NCI-H69 (cell line): ENCODE data around the gene ITPK1.
A peak's percentile ranks its signal among the peaks of the same experiment; 100 is the strongest.

Source experiments
- DNase-seq: peaks from one replicate; lab custom pipeline; 2025; lab: John Stamatoyannopoulos, UW

Gene ITPK1

DNA sequence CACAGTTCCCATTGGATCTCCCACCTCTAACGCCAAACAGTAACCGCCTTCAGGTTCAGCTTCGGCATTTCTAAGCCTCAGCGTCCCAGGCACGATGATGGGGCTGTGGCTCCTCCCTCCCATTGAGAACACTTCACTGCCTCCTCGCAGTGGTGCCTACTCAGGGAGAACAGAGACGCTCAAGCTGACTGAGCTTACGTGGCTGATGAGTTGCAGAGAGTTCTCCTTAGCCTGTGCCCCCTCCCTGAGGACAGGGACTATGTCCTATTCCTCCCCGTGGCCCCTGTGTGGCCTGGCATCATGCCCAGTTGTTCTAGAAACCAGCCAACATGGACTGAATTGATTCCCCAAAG lies 87.0 kb downstream of the ITPK1 start:
- no peak for DNase-seq

DNA sequence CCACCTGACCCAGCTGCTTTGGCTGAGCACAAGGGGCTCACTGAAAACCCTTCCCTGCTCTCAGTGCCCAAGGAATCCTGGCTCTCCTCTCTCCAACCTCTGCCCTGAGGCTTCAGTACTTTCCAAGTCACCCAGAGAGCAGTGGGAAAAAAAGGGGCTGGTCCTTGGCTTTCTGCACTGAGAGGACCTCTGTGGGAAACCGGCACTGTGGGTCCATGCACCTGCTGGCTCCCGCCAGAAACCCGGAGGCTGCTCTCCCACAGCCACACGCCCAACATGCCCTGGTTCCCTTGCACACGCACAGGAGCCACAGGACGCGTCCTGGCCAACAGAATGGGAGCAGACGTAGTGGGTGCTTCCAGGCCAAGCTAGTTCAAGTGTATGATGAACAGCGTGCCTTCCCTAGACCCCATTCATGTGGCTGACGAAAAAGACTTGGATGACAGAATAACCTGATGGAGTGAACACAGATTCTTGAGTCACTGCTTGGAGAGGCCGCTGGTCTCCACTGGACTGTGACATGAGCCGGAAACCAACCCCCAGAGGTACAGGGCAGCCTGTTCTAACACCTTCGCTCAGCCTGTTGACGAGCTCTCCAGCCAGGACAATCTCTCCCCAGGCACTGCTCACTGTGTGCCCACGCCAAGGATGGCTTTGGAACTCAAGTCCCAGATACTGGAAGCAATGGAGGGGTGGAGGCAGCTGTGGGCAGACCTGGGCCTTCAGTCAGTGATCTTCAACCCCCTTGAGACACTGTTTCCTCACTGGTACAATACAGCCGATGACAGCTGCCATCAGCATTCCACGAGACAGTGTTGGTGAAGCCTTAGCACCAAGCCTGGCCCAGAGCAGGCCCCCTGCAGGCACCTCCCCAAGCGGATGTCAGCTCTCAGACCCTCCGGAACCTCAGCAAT lies 87.7 kb downstream of the ITPK1 start:
- DNase-seq: no peak

DNA sequence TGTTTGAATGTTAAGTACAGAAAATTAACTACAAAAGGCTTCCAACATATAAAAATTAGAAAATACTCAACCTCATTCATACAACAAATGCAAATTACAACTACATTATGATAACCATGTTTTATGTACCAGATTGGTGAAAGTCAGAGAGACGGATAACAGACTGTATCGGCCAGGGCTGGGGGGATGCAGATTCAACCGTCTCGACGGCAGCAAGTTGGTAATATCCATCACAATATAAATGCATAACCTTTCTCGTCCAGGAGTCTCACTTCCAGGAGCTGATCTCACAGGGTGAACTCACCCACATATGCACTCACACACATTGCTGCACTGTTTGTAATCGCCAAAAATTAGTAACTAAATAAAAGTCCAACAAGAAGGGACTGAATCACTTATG lies 89.4 kb downstream of the ITPK1 start:
- DNase-seq: no peak

DNA sequence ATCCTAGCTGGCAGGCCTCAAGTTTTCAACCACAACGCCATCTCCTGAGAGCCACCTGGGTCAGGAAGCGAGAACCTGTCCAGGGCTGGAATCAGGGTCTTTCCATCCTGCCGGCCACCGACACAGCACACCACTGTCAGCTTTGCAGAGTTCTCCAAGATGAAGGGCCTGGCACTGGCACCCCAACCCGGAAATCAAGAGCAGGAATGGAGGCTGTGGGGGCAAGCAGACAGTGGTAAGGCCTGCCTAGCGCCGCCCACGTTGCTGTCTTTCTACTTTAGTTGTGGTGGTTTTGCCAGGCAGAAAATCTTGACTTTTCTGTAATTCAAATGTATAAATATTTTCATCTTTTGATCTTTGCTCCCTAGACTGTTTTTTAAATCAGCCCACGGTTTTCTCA lies 90.7 kb downstream of the ITPK1 start:
- no peak for DNase-seq

DNA sequence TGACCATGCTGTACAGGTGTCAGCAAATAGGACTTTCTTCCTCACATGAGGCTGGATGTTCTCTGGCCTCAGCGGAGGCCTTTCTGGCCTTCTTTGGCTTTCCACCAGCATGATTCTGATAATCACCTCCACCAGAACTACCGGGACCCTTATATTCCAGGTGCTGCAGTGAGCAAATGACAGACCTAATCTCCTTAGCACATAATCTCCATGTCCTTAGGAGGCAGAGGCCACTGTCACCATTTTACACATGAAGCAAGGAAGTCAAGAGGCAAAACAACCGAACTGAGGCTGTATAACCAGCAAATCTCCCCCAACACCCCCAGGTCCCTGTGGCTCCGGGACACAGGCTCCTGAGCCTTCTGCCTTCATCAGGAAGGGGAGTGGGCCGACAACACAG lies 91.2 kb downstream of the ITPK1 start:
- DNase-seq: no peak

DNA sequence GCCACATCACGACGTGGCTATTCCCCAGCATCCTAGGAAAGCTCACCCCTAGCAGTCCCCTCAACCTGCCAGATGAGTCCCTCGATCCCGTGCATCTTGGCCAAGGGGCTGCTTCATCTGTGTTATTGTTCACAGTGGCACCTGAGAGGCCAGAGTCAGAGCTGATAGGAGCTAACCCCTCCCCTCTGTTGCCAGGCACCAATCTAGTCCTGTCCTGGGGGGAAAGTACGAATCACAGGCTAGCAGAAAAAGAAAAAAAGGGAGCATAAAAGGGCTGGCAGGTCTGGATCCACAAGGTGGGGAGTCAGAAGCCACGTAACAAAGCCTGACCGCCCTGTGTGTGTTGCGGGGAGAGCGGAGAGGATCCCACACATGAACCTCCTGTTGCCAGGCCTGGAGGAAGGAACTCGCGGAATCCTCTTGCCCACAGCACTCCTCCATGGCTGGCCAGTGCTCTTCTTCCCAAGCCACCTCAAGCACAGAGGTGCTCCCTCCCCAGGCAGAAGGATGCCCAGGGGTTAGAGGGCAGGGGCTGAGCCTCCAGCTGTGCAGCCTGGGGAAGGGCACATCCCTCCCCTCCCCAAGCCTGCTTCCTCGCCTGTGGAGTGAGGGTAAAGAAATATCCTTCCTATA lies 91.8 kb downstream of the ITPK1 start:
- no peak for DNase-seq

DNA sequence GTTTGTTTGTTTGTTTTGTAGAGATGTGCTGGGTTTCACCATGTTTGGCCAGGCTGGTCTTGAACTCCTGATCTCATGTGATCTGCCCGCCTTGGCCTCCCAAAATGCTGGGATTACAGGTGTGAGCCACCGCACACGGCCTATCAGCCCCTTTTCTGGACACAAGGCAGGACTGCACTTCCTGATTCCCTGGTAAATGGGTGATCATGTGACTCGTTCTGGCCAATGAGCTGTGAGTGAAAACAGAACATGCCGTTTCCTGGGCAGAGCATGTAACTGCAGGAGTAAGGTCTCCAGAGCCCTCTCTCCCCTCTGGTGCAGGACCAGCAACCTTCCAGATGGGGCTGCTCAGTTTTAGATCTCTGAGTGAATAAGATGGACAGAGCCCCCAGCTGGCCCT lies 92.7 kb downstream of the ITPK1 start:
- peak; percentile 56 for DNase-seq

DNA sequence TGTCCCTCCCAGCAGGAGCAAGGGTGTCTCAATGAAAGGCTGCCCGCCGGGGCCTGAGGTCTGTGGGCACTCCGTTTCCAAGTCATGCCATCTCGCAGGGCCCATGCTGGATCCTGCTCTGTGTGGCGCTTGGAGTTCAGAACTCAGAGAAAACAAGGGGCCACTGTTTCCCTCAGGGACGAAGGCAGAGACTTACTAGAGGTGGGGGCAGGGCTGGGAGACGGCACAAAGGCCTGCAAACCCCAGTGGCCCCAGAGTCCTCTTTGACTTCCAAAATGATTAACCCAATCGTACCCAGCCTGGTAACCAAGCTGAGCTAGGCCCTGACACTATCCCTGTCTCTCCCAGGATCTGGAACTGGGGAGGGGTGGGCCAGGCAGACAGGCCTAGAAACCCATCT lies 95.8 kb downstream of the ITPK1 start:
- DNase-seq: no peak

DNA sequence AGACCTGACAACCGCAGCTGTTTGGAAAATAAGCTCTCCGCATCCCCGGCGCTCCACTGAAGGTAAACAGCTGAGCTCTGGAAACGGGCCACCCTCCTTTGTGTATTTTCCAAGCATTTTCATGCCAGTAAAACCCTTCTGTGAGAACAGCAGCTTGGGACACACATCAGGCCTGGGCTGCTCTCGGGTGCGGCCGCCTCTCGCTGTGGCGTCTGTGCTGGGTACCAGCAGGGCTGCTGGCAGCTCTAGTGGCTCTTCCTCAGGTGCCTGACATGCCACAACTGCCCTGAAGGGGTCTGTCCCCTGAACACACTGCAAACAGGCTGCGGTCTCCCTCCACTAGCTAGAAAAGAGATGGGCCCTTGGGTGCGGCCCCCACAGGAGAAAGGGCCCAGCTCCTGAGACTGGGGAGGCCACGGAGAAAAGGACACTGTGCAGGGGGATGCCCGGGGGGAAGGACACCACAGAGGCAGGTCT lies 96.3 kb downstream of the ITPK1 start:
- DNase-seq: no peak

DNA sequence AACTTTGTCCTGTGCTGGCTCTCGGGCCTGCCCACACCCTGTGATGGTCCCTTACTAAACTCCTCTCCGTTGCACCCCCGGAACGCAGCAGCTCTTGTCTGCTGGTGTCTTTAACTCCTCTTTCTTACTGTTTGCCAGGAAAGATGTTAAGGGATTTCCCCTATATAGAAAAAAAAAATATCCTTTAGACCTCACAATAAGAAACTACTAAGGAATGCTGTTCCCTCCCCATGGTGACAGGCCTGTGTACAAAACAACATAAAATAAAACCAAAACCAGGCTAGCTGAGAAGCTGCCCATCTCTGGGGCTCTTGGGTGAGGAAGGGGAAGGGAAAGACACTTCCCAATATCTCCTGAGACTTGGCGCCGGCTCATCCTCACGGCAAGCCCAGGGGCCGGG lies 97.4 kb downstream of the ITPK1 start:
- no peak for DNase-seq

DNA sequence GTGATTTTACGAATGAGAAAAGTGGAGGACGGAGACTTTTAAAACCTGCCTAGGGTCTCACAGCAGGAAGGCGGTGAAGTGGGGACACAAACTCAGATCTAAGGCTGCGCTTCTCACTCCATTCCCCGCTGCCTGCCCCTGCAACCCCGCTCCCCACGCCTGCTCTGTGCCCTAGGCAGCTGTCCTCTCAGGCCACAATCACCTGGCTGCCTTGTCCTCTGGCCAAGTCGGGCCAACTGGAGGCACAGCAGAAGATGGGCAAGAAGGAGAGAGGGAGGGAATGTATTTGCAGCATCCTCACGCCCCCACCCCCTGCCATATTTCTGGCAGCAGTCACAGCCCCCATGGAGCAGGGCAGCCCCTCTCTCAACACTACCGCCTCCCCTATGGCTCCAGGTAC lies 97.8 kb downstream of the ITPK1 start:
- no peak for DNase-seq

DNA sequence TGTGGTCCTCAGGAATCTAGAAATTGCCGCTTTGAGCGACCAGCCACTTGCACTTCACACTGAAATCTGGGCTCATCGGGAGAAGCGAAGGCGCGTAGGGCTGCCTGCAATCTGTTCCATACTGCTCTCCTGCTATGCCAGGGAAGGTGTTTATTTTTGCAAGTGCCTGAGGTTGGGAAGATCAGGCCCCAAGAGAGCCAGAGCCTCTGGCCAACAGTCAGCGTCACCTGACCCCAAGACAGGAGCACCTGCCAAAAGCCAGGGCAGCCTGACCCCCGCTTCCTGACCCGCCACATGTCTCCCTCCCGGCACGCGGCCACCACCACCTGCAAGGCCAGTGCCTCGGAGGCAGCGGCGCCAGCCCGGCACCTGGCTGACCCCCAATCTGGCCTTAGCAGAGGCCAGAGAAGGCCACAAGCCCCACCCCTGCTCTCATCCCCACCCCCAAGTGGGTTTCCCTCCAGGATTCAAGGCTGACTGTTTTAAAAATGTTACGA lies 98.4 kb downstream of the ITPK1 start:
- peak; percentile 19 for DNase-seq

DNA sequence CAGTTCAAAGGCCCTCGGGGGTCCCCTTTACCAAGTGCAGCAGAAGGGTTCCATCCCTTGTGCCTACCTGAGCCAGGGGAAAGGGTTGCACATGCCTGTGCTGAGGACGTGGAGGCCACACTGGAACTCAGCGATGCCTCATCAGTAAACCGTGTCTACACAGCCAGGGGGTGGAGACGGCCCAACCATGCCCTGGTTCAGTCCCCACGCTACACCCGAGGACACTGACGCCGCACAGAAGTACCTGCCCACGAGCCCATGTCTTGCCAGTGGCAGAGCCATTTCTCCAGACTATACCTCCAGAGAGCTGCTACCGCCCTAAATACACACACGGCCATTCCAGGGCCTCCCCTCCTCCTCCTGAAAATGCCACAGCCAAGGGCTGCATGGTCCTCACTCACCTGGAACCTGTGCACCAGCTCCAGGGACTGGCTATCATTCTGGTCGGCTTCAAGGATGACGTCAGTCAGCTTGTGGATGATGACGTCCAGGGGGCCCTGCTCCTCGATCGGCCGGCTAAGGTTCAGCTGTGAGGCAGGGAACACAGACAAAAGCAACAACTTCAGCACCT lies 99.4 kb downstream of the ITPK1 start:
- no peak for DNase-seq

DNA sequence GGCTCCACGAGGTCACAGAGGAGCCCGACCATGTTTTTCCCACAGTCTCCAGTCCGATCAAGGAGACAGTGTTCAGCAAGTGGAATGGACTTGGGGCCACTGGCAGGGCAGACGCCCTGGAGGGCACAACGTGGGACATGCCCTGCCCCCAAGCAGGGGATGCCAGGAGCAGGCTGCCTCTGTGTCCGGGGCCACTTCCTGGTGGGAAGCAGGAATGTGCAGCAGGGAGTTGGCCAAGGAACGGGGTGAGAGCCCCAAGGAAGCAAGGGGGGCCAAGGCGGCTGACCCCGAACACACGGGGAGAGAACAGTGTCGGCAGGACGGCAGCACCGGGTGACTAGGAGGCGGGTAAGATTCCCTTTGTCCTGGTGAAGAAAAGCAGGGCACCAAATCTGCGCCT lies 100.2 kb downstream of the ITPK1 start:
- DNase-seq: no peak

DNA sequence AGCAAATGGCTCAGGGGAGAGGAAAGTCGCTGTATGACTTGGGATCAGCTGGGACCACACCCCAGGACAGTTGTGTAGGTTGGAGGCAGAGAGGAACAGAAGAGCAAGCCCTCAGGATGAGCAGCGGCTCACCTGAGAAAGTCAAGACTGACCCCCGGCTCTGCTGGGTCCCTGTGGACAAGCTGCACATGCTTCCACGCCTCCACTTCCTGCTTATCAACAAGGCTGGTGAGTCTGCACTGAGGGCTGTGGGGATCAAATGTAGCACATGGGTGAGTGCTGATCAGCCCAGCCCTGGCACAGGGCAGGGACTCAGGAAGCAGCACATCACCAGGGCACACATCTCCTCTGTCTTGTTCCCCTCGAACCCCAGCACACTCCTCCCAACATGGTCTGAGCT lies 100.7 kb downstream of the ITPK1 start:
- no peak for DNase-seq

DNA sequence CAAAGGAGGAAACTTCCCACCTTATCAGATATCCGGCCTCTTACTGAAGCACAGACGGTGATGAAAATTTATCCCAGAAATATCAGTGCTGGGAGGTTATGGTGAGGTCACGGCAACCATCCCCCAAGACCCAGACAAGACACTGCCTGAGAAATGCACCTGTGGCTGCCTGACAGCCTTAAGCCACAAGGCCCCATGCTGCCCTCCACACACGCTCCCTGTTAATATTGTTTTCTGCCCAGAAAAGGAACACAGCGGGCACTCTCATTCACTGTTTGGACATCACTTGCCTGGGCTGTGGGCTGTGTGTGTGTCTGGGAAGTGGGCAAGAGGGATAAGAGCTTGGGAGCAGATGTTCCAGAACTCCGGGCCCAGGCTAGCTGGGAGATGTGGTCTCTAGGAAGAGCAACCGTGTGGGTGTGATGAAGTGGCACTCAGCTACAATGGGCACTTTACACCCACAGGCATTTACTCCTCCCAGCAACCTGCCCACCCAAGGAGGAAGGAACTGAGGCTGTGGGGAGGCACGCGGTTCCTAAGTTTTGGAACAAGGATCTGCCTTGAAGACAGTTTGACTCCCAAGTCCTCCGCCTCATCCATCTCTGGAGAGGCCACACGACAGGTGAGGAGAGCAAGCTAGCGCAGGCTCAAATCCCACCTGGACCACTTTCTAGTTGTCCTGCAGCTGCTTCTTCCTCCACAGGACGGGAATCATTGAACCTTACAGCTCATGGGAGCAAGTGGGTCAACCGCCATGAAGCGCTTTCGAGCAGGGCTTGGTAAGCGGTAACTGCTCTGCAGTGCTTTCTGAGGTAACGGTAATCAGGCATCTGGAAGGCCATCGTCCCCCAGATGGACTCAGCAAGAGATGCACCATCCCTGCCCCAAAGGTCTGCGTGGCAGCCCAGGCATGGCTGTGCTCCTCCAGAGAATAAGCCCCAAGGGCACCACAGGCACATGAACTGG lies 101.4 kb downstream of the ITPK1 start:
- no peak for DNase-seq

DNA sequence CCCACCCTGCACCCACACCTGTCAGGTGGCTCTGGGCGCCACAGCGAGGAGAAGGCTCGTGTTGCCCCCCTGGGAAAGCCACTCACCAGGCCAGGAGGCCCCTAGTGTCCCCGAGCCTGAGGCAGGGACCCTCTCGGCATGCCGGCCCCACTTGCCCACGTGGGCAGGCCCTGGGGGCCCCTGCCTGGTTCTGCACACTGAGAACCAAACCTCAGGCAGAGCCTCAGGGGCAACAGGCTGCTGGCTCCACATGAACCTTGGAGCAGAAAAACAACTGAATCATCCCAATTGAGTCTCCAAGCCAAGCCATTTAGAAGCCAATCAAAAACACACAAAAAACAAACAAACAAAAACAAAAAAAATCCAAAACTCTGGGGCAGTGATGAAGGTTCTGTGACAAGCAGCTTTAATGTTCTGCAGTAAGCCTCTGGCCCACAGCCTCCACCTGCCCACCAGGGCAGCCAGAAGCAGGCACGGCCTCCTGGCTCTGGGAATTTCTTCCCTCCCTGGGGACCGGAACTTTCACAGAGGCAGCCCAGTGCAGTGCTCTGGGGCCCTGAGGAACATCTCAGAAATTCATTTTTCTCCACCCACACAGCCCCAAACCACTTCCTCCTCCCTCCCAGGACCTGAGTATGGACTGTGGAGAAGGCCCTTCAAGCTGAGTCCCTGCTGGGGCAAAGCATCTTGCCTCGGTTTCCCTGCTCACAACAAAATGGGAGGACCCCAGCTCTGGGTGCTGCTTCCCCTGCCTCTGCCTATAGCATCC lies 102.6 kb downstream of the ITPK1 start:
- peak; percentile 25 for DNase-seq

DNA sequence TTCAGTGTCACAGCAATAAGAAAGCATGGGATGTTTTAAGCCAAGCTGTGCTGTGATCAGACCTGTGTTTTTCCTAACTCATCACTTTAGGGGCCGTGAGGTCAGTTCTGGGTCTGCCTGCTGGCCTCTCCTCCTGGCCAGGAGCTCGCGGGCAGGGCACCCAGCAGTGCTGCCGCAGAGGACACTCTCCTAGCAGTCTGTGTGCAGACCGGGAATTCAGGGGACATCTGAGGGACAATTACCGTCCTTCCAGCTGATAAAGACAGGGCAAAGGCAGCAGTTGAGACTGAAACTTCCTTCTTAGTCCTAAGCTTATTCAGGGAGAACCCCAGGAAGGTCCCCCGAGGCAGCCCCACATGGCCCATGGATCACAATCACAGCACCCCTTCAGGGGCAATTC lies 103.2 kb downstream of the ITPK1 start:
- no peak for DNase-seq

DNA sequence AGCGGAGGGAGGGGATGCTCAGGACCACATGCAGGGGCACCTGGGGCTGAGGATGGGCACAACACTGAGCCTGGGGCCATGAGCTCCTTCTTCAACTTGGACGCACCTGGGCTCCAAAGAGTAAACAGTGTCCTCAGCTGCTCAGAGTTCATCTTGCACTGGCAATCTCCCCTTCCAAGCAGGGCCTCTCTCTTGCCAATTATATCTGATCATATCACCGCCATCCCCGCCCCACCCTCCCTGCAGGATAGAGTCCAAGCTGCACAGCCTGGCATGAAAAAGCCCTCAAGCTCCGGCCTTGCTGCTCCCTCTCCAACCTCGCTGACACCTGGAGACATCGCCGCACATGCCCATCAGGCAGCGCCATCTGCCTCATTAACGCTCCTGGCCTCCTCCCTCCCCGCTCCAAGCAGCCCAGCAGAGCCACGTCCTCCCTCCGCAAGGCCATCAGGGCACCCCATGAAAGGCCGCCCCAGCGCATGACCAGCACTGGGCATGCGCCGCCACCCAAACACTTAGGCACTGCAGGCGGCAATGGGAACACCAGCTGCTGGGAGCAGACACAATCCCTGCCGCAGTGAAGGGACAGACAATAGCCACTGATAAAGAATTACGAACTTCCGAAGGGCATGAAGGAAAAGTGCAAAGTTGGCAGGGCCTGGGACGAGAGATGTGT lies 103.9 kb downstream of the ITPK1 start:
- DNase-seq: peak; percentile 96

DNA sequence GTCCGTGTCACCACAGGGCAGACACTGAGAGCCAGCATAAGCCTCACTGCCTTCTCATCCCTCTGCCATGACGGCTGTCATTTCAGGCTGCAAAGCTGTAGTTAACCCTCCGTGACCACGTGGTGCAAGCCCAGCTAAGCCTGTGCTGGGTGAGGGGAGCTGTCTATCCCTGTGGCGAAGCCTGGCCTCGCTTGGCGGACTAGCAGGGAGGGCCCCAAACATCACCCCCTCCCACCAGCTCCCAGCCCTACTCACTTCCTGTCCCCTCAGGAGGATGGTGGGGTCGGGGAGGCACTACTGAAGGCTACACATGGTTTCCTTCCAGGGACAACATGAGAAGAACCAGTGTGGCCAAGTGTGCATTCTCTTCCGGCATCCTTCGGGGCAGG lies 104.6 kb downstream of the ITPK1 start:
- DNase-seq: peak; percentile 63
